ENCODE measurements around the gene RSPO1.

The RSPO1 gene

GRCh38 chr1:37666241-37666867, 31.7 kb upstream of the RSPO1 start:
- no peak for TF ChIP-seq CTCF (IDR thresholded peaks at IDR 0.05; ENCODE audit: insufficient read depth, low read depth, low read length, missing control alignments)
- H3K4me3 ChIP-seq (ENCODE audit: low read depth, low read length) = no peak overlapping the region
- DNase-seq (ENCODE audit: low read depth) = no peak

- no peak for DNase-seq (ENCODE audit: low read depth)
- no peak overlapping the region for H3K4me3 ChIP-seq (ENCODE audit: low read depth, low read length)
- TF ChIP-seq CTCF (IDR thresholded peaks at IDR 0.05; ENCODE audit: insufficient read depth, low read depth, low read length, missing control alignments) = no peak
Measured at GRCh38 chr1:37663426-37664000, 28.8 kb upstream of the RSPO1 start.

GRCh38 chr1:37662031-37662755, 27.5 kb upstream of the RSPO1 start:
- TF ChIP-seq CTCF (IDR thresholded peaks at IDR 0.05; ENCODE audit: insufficient read depth, low read depth, low read length, missing control alignments) = no peak
- no peak for DNase-seq (ENCODE audit: low read depth)
- no peak overlapping the region for H3K4me3 ChIP-seq (ENCODE audit: low read depth, low read length)

- no peak for TF ChIP-seq CTCF (IDR thresholded peaks at IDR 0.05; ENCODE audit: insufficient read depth, low read depth, low read length, missing control alignments)
- H3K4me3 ChIP-seq (ENCODE audit: low read depth, low read length) = no peak overlapping the region
- DNase-seq (ENCODE audit: low read depth) = no peak
Measured at GRCh38 chr1:37661401-37661800, 26.7 kb upstream of the RSPO1 start.

- TF ChIP-seq CTCF (IDR thresholded peaks at IDR 0.05; ENCODE audit: insufficient read depth, low read depth, low read length, missing control alignments) = no peak
- no peak for DNase-seq (ENCODE audit: low read depth)
- H3K4me3 ChIP-seq (ENCODE audit: low read depth, low read length) = no peak overlapping the region
Measured at GRCh38 chr1:37660664-37661063, 26.0 kb upstream of the RSPO1 start.

- no peak for TF ChIP-seq CTCF (IDR thresholded peaks at IDR 0.05; ENCODE audit: insufficient read depth, low read depth, low read length, missing control alignments)
- no peak overlapping the region for H3K4me3 ChIP-seq (ENCODE audit: low read depth, low read length)
- DNase-seq (ENCODE audit: low read depth) = no peak
Measured at GRCh38 chr1:37658486-37658885, 23.8 kb upstream of the RSPO1 start.

Measured in GM12865 (cell line).